ENCODE data around the gene PDGFC.

PDGFC gene

GRCh38 chr4:156781852-156782251 lies 189.7 kb downstream of the PDGFC start:
- no peak for DNase-seq (ENCODE audit: low read depth)

DNA sequence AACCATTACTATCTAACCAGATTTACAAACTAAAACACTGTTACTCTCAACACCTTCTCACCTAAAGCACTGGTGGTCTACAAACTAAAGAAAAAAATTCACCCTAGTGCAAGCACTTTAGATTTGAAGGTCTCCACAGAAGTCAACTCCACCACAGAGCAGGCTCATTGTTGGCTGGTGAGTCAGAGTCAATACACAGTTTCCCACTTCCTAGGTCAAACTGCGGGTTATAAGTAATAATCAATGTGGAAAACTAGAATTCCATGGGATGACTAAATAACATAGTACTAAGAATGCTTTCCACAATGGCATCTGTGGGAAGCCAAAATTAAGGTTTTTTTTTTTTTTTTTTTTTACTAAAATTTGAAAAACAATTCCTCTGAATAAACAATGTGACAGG lies 191.8 kb downstream of the PDGFC start:
- no peak for DNase-seq (ENCODE audit: low read depth)

DNA sequence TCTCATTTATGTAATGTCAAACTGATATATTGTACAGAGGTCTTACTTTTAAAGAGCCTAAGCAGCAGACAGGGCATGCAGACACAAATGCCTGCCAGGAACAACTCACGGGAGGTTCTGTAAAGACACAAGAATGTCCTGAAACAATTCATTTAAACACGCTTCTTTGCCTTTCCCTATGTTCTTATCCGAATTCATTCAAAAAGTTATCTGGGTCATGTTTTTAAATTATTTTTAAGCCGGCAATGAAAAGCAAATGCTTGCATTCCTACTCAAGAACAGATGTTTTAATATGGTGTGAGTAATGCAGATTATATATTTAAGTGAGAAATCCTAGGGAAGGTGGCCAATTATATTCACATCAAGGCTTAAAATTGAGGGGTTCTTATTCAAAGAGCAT lies 192.6 kb downstream of the PDGFC start:
- DNase-seq (ENCODE audit: low read depth), result no peak

GRCh38 chr4:156778606-156779005 lies 193.0 kb downstream of the PDGFC start:
- DNase-seq (ENCODE audit: low read depth), result no peak

- no peak for DNase-seq (ENCODE audit: low read depth)
These were observed 193.5 kb downstream of the PDGFC start for GRCh38 chr4:156778093-156778492.

GRCh38 chr4:156775813-156776212 lies 195.8 kb downstream of the PDGFC start:
- DNase-seq (ENCODE audit: low read depth), result no peak

GRCh38 chr4:156774422-156774821 lies 197.2 kb downstream of the PDGFC start:
- DNase-seq (ENCODE audit: low read depth), result no peak

- no peak for DNase-seq (ENCODE audit: low read depth)
These were observed 197.8 kb downstream of the PDGFC start for GRCh38 chr4:156773648-156774357.

GRCh38 chr4:156771171-156771837 lies 200.3 kb downstream of the PDGFC start:
- DNase-seq (ENCODE audit: low read depth), result no peak

DNA sequence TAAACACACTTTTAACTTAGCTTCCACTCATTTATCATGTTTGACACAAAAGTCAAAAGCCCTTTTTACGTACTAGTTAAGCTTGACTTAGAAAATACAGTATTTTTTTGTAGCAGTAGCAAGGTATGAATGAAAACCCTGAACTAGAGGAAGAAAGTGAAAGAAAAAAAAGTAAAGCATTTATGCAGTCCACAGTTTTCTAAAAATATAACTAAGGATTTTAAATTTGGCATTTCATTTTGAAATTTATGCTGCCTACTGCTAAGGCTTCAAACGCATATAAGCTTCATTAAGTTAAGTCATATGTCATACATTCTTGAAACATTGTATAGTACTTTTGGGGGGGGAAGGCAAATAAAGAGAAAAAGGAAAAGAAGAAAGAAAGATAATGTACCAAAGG lies 201.5 kb downstream of the PDGFC start:
- DNase-seq (ENCODE audit: low read depth), result no peak

- DNase-seq (ENCODE audit: low read depth), result no peak
These were observed 203.6 kb downstream of the PDGFC start for GRCh38 chr4:156767911-156768415.

- no peak for DNase-seq (ENCODE audit: low read depth)
These were observed 204.8 kb downstream of the PDGFC start for GRCh38 chr4:156766846-156767245.

DNA sequence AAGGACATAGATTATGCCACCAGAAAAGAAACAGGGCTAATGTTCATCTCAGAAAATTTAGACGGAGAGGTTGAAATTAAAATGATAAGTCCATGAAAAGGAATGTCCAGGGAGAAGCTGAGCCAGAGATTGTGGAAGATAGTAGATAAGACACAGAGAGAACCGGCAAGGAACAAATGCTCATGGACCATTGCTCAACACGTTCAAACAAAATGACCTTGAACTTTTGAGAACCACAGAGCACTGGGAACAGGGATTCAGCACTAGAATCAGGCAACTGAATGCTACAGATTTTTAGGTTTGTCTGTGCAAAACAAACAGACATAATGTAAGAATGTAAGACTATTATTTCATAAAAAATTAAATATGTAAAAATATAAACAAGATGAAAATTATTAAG lies 206.3 kb downstream of the PDGFC start:
- no peak for DNase-seq (ENCODE audit: low read depth)

- DNase-seq (ENCODE audit: low read depth), result no peak
These were observed 206.8 kb downstream of the PDGFC start for GRCh38 chr4:156764846-156765245.

DNA sequence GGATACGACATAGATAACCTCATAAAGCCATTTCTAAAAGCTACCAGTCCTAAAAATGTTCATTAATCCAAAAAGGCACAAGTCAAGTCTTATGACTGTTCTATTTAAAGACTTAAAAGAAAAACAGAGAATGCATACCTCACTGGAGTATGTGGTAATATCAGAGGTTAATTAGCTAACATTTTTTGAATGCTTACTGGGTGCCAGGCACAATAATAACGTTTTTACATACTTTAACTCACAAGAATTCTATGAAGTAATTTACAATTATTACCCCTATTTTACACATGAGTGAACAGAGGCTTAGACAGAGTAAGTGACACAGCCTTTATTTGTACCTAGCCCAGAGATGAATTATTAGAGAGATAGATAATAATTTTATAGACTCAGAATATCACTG lies 207.5 kb downstream of the PDGFC start:
- DNase-seq (ENCODE audit: low read depth), result no peak

- DNase-seq (ENCODE audit: low read depth), result no peak
These were observed 208.1 kb downstream of the PDGFC start for GRCh38 chr4:156763511-156763910.

DNA sequence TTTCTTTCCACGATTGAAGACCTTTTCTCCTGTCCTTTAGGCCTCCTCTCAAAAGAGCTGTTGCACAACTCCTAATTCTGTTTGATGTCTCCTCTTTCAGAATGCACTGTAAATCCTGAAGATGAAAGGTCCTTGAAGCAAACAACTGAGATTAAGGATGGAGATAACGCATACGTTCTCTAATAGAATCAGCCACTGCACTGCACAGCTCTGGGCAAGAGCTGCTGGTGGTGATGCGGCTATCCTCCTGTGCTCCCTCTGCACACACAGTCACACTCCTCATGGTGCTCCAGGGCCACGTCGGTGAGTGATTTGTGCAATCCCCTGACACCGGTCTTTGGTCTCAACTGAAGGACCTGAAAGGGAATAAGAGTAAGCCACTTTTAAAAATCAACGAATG lies 208.7 kb downstream of the PDGFC start:
- DNase-seq (ENCODE audit: low read depth), result no peak

- DNase-seq (ENCODE audit: low read depth), result no peak
These were observed 215.5 kb downstream of the PDGFC start for GRCh38 chr4:156756118-156756517.

DNA sequence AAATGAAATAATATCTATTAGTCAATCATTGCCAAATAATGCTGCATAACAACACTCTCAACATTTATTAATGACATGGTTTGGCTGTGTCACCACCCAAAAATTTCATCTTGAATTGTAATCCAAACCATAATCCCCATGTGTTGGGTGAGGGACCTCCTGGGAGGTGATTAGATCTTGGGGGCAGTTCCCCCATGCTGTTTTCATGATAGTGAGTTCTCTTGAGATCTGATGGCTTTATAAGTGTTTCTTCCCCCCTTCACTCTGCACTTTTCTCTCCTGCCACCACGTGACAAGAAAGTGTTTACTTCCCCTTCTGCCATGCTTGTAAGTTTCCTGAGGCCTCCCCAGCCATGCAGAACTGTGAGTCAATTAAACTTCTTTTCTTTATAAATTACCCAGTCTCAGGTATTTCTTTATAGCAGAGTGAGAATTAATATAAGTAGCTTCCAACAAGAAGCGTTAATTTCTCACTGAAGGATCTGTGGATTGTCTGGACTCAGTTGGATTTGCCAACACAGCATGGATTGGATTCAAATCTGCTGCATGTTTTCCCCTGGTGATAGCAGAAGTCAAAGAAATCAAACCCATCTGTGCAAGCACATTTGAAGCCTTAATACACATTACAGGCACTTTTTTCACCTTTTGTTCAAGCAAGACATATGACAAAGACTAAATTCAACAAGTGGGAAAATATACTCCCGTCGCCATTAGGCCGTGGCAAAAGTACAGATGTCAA lies 216.6 kb downstream of the PDGFC start:
- DNase-seq (ENCODE audit: low read depth), result no peak

- no peak for DNase-seq (ENCODE audit: low read depth)
These were observed 220.1 kb downstream of the PDGFC start for GRCh38 chr4:156751486-156751885.

DNA sequence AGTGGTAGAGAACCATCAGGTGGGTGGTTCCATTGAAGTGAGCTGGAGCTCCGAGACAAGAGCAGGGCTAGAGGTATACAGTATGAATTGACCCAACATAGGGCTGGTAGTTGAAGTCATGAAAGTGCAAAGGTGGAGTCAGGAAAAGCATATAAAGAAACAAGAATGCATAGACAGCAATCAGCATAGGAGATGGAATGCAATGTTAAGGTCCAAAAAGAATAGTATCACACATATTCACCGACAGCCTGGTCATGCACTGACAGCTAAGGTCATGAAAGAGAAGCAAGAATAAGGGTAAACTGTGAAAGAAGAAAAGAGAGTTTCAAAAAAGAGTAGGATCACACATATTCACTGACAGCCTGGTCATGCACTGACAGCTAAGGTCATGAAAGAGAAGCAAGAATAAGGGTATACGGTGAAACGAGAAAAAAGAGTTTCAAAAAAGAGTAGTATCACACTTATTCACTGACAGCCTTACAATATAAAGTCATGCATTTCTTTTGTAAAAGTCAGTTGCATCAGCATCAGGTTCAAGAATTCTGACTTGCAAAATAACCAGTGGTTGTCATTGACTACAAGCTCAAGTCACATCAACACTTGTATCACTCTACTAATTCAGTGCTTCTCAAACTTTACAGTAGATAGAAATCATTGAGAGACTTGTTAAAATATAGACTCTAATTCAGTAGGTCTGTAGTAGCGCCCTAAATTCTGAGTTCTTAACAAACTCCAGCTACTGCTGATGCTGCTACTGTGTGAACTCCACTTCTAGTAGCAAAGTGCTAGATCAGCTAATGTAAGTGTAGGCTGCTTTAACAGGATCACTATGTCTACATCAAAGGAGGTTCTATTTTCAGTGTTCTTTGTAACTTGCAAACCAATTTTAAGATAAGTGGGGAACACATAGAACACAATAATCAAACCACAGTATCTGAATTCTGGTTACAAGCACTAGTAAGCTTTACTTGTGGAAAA lies 221.9 kb downstream of the PDGFC start:
- DNase-seq (ENCODE audit: low read depth), result no peak

DNA sequence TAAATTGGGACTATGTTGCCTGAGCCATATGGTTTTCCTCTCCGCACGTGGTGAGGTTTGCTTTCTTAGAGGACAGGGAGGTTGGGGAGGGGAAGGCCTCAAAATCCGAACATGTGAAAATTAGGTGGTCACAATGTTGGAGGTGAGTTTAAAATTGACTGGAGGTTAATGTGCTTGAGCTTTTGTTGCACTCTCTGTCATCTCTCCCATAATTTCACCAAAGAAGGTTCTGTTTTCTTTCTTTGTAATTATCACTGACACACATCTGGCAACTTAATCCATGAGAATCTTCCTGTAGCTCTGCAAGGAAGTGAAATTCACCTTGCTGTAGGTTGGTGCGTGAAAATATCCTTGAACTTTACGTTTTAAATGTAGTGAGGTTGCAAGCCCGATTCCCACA lies 225.5 kb downstream of the PDGFC start:
- DNase-seq (ENCODE audit: low read depth), result no peak

All from CMK (cell line).